Right renal pelvis (tissue), 4 donors: ENCODE measurements around the gene KRTAP12-3. TPM values are rescaled to one million over a fixed set of nuclear protein-coding genes. Genes with fewer than 3 reads are reported as not detected.
"Not testable (repeated sequence)": the region's sequence is repeated elsewhere in the genome, so short reads cannot be mapped to it uniquely, and the experiment has no call there.

ENCODE experiments used
- DNase-seq, 4 donors: peaks; one replicate each; pipeline ENCODE4 v3.0.0-alpha.2; 2013; ENCODE audit warnings: low read depth in 4 of 4, low spot score in 3 of 4, missing footprints in 1 of 4
- polyA plus RNA-seq, 4 donors: library from polyadenylated mRNA; unstranded; fragments of 120-200 nt; gene quantifications; one replicate each; pipeline ENCODE4 v1.2.1, GENCODE V29; 2013; ENCODE audit not compliant: insufficient read length in 4 of 4

KRTAP12-3 gene
- polyA plus RNA-seq, 4 donors, result not detected

GRCh38 chr21:44682580-44683151 lies 24.9 kb downstream of the KRTAP12-3 start:
- no peak for DNase-seq

- DNase-seq, result no peak
Observed at GRCh38 chr21:44684077-44684476, 26.3 kb downstream of the KRTAP12-3 start.

GRCh38 chr21:44684483-44684882 lies 26.8 kb downstream of the KRTAP12-3 start:
- no peak for DNase-seq

GRCh38 chr21:44685050-44685449 lies 27.3 kb downstream of the KRTAP12-3 start:
- DNase-seq, result not testable (repeated sequence)

- no peak for DNase-seq
Observed at GRCh38 chr21:44686000-44686781, 28.5 kb downstream of the KRTAP12-3 start.

GRCh38 chr21:44686843-44687561 lies 29.3 kb downstream of the KRTAP12-3 start:
- no peak for DNase-seq

- no peak for DNase-seq
Observed at GRCh38 chr21:44687671-44688070, 29.9 kb downstream of the KRTAP12-3 start.

GRCh38 chr21:44689740-44690139 lies 32.0 kb downstream of the KRTAP12-3 start:
- DNase-seq, result not testable (repeated sequence)

GRCh38 chr21:44691686-44692085 lies 34.0 kb downstream of the KRTAP12-3 start:
- DNase-seq, result no peak

GRCh38 chr21:44692798-44693512 lies 35.2 kb downstream of the KRTAP12-3 start:
- no peak for DNase-seq

GRCh38 chr21:44694776-44695175 lies 37.0 kb downstream of the KRTAP12-3 start:
- DNase-seq, result no peak

- no peak for DNase-seq
Observed at GRCh38 chr21:44695184-44695583, 37.5 kb downstream of the KRTAP12-3 start.

- DNase-seq, result no peak
Observed at GRCh38 chr21:44695641-44696040, 37.9 kb downstream of the KRTAP12-3 start.

- DNase-seq, result no peak
Observed at GRCh38 chr21:44696572-44696971, 38.8 kb downstream of the KRTAP12-3 start.

- not testable (repeated sequence) for DNase-seq
Observed at GRCh38 chr21:44697172-44697810, 39.6 kb downstream of the KRTAP12-3 start, which contains the start of gene KRTAP10-12. Gene KRTAP10-12 (plus strand): TSS chr21:44697172. CDS start chr21:44697202, 30 bp downstream.

GRCh38 chr21:44697811-44698734 lies 40.3 kb downstream of the KRTAP12-3 start:
- DNase-seq, result no peak

- DNase-seq, result no peak
Observed at GRCh38 chr21:44699502-44700001, 41.8 kb downstream of the KRTAP12-3 start.

- no peak for DNase-seq
Observed at GRCh38 chr21:44700101-44701022, 42.6 kb downstream of the KRTAP12-3 start.
